AG20443 (cell line): Measurements from ENCODE around the gene TAS2R46.
"Not testable (repeated sequence)": the region's sequence is repeated elsewhere in the genome, so short reads cannot be mapped to it uniquely, and the experiment has no call there.

ENCODE experiments used
- DNase-seq: peaks from one replicate; pipeline ENCODE4 v3.0.0; 2012; ENCODE audit warnings: low spot score, mixed read lengths

Gene TAS2R46, protein sequence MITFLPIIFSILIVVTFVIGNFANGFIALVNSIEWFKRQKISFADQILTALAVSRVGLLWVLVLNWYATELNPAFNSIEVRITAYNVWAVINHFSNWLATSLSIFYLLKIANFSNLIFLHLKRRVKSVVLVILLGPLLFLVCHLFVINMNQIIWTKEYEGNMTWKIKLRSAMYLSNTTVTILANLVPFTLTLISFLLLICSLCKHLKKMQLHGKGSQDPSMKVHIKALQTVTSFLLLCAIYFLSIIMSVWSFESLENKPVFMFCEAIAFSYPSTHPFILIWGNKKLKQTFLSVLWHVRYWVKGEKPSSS

DNA sequence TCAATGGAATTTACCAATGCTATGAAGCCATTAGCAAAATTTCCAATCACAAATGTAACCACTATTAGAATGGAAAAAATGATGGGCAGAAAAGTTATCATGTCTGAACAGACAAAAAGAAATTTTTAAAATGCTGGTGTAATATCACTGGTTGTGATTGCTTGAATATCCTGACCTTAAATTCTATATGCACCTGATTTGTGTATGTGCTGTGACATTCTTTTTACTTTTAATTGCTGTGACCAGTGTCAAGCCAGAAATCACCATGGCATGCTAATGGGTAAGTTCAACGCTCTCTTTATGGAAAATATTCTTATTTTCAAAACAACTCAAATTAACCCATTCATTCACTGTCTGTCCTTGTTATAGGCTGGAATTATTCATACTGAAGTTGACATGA, at the start of gene TAS2R46:
Gene TAS2R46 (minus strand): TSS at position 101 of the 400 bp plus-strand sequence. CDS start 0 bp downstream, at position 101.
- DNase-seq, result not testable (repeated sequence)

GRCh38 chr12:11111213-11111612, 49.1 kb upstream of the TAS2R46 start:
- not testable (repeated sequence) for DNase-seq

DNA sequence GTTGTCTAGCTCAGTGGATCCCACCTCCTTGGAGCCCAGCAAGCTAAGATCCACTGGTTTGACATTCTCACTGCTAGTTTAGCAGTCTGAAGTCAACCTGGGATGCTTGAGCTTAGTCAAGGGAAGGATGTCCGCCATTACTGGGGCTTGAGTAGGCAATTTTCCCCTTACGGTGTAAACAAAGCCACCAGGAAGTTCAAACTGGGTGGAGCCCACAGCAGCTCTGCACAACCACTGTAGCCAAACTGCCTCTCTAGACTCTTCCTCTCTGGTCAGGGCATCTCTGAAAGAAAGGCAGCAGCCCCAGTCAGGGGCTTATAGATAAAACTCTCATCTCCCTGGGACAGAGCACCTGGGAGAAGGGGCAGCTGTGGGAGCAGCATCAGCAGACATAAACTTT, 46.8 kb upstream of the TAS2R46 start:
- DNase-seq, result no peak

DNA sequence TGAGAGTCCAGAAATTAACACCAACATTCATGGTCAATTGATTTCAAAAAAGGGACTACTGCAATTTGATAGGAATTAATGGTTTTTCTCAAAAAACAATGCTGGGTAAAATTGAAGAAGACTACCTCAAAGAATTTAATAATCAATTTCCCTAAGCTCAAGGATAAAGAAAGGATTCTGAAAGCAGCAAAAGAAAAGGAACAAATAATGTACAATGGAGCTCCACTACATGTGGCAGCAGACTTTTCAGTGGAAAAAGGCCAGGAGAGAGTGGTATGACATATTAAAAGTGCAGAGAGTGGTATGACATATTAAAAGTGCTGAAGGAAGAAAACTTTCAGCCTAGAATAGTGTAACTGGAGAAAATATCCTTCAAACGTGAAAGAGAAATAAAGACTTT, 45.6 kb upstream of the TAS2R46 start:
- DNase-seq, result no peak

DNA sequence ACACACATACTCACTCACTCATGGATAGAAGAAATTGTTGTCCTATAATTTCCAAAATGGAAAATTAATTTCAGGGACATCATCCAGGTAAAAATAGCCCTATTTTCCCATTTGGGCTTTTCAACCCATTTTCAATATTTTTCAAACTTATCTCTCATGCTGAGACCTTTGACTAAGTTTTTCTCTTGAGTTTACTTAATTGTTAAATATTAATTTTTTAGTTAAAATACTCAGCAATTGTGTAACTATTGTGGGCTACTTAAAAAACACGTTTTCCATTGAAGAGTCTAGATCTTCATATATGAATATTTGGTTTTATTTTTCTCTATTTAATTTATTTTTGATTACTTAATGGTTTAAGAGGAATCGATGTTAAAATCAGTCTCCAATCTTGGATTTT, 44.2 kb upstream of the TAS2R46 start:
- no peak for DNase-seq

DNA sequence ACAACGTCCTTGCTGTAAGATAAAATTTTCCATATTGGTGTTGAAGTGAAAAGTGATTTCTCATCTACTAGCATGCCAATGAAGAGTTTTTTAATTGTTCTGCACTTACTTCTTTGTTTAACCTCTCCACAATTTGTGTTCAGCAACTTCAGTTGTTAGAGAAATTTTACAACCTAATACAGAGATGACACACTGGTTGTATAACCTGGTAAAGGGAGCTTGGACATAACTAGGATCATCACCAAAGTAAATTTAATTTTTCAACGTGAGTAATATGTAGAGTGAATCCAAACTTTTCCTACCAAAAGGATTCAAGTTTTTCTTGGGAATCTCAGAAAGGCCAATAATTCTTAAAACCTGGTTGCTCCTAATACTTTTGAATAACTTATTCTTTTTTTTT, 43.5 kb upstream of the TAS2R46 start:
- DNase-seq, result no peak

GRCh38 chr12:11094910-11095309, 32.8 kb upstream of the TAS2R46 start:
- not testable (repeated sequence) for DNase-seq

DNA sequence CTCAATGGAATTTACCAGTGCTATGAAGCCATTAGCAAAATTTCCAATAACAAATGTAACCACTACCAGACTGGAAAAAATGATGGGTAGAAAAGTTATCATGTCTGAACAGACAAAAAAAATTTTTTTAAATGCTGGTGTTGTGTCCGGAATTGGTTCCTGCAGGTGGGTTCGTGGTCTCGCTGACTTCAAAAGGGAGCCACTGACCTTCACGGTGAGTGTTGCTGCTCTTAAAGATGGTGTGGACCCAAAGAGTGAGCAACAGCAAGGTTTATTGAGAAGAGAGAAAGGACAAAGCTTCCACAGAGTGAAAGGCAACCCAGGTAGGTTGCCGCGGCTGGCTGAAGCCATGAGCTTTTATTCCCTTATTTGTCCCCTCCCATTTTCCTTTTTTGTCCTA, 30.0 kb upstream of the TAS2R46 start, which contains the start of gene TAS2R43:
Gene TAS2R43 (minus strand): TSS at position 186 of the 400 bp plus-strand sequence. CDS start 84 bp downstream, at position 102.
- no peak for DNase-seq

DNA sequence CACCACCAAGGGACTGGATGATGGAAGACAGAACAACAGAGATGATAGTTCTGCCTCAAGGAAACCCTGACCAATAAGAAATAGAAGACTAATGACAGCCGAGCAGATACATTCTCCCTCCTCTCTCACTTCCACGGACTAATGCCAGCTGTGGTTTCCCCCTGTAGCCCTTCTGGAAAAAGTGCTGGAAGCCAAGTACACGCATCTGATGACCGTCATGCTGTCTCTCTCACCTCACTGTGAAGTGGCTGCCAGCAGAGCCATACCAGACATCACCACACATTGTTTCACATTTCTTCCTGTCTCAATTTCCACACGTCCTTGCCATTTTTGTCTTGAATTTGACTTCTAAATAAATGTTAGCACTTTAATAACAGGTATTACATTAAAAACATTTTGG, 27.2 kb upstream of the TAS2R46 start:
- no peak for DNase-seq

DNA sequence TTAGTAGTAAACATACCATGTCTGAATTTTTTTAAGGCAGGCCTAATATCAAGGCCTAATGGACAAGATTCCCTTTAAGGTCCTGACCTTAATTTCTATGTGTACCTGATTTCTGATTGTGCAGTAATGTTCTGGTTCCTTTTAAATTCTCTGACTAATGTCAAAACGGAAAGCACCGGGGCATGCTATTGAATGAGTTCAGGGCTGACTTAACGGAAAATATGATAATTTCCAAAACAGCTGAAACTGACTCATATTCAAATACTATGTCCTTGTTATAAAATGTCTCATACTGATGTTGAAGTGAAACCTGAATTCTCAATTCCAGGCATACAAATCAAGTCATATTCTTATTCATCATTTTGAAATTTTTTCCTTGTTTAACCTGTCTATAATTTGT, 23.3 kb upstream of the TAS2R46 start:
- no peak for DNase-seq

- DNase-seq, result no peak
Measured at GRCh38 chr12:11081987-11082386, 19.9 kb upstream of the TAS2R46 start.

- DNase-seq, result no peak
Measured at GRCh38 chr12:11078246-11078645, 16.2 kb upstream of the TAS2R46 start.

DNA sequence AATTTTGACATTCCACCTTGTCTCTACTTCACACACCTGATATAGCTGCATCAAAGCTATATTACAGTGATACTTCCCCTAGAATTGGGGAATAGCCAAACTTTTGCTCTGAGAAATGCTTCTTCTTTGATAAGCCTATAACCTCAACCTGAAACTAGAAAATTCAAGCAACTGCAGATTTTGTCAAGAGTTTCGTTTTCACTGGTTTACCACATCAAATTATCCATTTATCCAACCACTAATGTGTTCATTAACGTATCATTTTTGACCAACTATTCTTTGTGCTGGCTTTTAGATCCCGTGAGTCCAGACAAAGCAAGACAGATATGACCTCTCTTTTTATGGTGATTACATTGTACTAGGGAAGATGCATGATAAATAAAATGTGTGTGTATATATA, 13.5 kb upstream of the TAS2R46 start:
- DNase-seq, result no peak

GRCh38 chr12:11071414-11071813, 9.3 kb upstream of the TAS2R46 start:
- no peak for DNase-seq

- no peak for DNase-seq
Measured at GRCh38 chr12:11070999-11071398, 8.9 kb upstream of the TAS2R46 start.

GRCh38 chr12:11069854-11070365, 7.8 kb upstream of the TAS2R46 start:
- DNase-seq, result no peak

- no peak for DNase-seq
Measured at GRCh38 chr12:11067514-11067913, 5.4 kb upstream of the TAS2R46 start.

DNA sequence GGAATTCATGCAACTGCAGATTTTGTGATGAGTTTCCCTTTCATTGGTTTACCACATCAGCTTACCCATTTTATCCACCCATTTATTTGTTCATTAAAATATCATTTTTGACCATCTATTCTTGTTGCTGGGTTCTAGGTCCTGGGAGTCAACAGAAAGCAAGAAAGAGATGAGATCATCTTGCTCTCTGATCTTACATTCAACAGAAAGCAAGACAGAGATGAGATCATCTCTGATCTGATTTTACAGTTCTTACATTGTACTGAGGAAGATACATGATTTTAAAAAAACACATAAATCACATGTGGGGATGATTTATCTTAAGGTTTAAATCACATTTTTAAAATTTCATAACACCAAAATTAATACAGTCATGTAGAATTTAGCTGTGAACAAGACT, 2.3 kb downstream of the TAS2R46 start:
- DNase-seq, result no peak

GRCh38 chr12:11059041-11059440, 3.1 kb downstream of the TAS2R46 start:
- DNase-seq, result no peak

DNA sequence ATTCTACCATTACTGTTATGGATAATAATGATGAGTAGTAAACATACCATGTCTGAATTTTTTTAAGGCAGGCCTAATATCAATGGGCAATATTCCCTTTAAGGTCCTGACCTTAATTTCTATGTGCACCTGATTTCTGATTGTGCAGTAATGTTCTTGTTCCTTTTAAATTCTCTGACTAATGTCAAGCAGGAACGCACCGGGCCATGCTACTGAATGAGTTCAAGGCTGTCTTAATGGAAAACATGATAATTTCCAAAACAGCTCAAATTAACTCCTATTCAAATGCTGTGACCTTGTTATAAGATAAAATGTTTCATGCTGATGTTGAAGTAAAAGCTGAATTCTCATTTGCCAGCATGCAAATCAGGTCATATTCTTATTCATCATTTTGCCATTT, 6.8 kb downstream of the TAS2R46 start:
- DNase-seq, result no peak

DNA sequence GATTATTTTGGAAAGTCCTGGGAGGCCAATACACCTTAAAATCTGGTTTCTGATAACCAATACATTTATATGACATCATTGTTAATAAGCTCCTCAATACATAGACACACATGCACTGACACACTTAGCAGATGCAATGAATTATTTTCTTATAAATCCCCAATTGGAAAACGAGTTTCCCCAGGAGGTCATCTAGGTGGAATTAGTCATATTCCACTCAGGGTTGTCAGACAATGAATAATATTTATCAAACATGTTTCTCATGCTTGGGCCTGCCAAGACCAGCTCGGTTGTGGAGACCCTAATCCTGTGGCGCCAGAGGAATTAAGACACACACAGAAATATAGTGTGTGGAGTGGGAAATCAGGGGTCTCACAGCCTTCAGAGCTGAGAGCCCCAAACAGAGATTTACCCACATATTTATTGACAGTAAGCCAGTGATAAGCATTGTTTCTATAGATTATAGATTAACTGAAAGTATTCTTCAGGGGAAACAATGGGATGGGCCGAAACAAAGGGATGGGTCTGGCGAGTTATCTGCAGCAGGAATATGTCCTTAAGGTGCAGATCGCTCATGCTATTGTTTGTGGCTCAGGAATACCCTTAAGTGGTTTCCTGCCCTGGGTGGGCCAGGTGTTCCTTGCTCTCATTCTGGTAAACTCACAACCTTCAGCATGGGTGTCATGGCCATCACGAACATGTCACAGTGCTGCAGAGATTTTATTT, 12.1 kb downstream of the TAS2R46 start:
- not testable (repeated sequence) for DNase-seq

DNA sequence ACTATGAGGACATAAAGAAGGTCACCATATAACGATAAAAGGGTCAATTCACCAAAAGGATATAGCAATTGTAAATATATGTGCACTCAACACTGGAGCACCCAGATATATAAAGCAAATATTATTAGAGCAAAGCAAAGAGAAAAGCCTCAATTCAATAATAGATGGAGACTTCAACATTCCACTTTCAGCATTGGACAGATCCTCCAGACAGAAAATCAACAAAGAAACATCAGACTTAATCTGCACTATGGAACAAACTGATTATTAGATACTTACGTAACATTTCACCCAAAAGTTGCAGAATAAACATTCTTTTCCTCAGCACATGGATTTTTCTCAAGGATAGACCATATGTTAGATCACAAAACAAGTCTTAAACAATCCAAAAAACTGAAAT, 20.7 kb downstream of the TAS2R46 start:
- DNase-seq, result not testable (repeated sequence)

DNA sequence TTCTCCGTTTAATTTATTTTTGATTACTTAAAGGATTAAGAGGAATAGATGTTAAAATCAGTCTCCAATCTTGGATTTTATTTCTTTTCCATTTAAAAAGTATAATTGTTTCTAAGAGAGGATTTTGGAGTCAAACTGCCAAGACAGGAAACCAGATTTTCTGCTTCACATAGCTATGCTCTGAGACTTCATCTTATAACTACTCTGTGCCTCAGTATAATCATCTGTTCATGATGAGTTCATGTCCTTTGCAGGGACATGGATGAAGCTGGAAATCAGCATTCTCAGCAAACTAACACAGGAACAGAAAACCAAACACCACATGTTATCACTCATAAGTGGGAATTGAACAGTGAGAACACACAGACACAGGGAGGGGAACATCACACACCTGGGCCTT, 21.9 kb downstream of the TAS2R46 start:
- DNase-seq, result no peak
